HepG2 (cell line): ENCODE data around the gene PC. TPM values are rescaled to one million over a fixed set of nuclear protein-coding genes. Genes with fewer than 3 reads are reported as not detected.
A peak's percentile ranks its signal among the peaks of the same experiment; 100 is the strongest.

Experiments used
- BRCA1 ChIP-seq: sonication (generic); formaldehyde crosslinking; IDR thresholded peaks from 2 replicates; pipeline ENCODE4 v1.4.0; 2020; ENCODE audit warnings: missing genetic modification reagents
- HIC2 ChIP-seq: sonication (generic); formaldehyde crosslinking; IDR thresholded peaks from 2 replicates; pipeline ENCODE4 v1.9.0; 2022; ENCODE audit warnings: low read depth, missing genetic modification reagents
- PHF8 ChIP-seq: sonication (generic); formaldehyde crosslinking; IDR thresholded peaks from 2 replicates; pipeline ENCODE4 v1.5.0; 2020; ENCODE audit warnings: missing genetic modification reagents
- ZBTB39 ChIP-seq: sonication (generic); formaldehyde crosslinking; IDR thresholded peaks from 2 replicates; pipeline ENCODE4 v1.5.0; 2020; ENCODE audit warnings: missing genetic modification reagents
- ZSCAN25 ChIP-seq: sonication (generic); formaldehyde crosslinking; IDR thresholded peaks from 2 replicates; pipeline ENCODE4 v1.8.0; 2022; ENCODE audit warnings: mild to moderate bottlenecking, missing genetic modification reagents
- polyA plus RNA-seq, 8 experiments: library from polyadenylated mRNA; depleted of rRNA in 3 of 8; stranded (reverse) in 7 of 8; unstranded in 1 of 8; fragments of >200 nt; fragmentation: Illumina TruSeq in 4 of 8; extraction: Trizol in 4 of 8; gene quantifications; 2 replicates each; pipeline versions ENCODE4 v1.2.1 to v1.2.3, GENCODE V29; 2011 to 2016; ENCODE audit warnings: low read depth in 4 of 8, missing spikeins in 1 of 8, mixed read lengths in 1 of 8; ENCODE audit not compliant: insufficient read depth in 1 of 8
- total RNA-seq, 5 experiments: library from RNA; depleted of rRNA; stranded (reverse); fragments of >200 nt; fragmentation: Illumina TruSeq; extraction: Trizol; gene quantifications; 2 replicates each; pipeline ENCODE4 v1.2.3, GENCODE V29; 2016; ENCODE audit warnings: low read depth in 1 of 5
- TF ChIP-seq, protein P1 (sequence below): sonication (generic); formaldehyde crosslinking; IDR thresholded peaks from 2 replicates; pipeline ENCODE4 v1.8.1; 2022; ENCODE audit warnings: low read depth, mild to moderate bottlenecking, missing genetic modification reagents
- TF ChIP-seq, protein P2 (sequence below): sonication (generic); formaldehyde crosslinking; IDR thresholded peaks from 2 replicates; pipeline ENCODE4 v1.4.0; 2020; ENCODE audit warnings: missing genetic modification reagents, borderline replicate concordance
- TF ChIP-seq, protein P3 (sequence below): conservative IDR thresholded peaks from 2 replicates; pipeline ENCODE4 v1.6.1; 2018; ENCODE audit warnings: missing genetic modification reagents
- TF ChIP-seq, protein P4 (sequence below): IDR thresholded peaks from 2 replicates; pipeline ENCODE4 v1.6.1; 2018; ENCODE audit warnings: missing genetic modification reagents, mild to moderate bottlenecking, missing compliant biosample characterization
- TF ChIP-seq, protein P5 (sequence below): sonication (generic); formaldehyde crosslinking; IDR thresholded peaks from 2 replicates; pipeline ENCODE4 v1.5.0; 2020; ENCODE audit warnings: mild to moderate bottlenecking, missing genetic modification reagents, moderate library complexity
- TF ChIP-seq, protein P6 (sequence below): sonication (generic); formaldehyde crosslinking; IDR thresholded peaks from 2 replicates; pipeline ENCODE4 v1.5.0; 2020; ENCODE audit warnings: mild to moderate bottlenecking, missing genetic modification reagents

The PC gene
- total and polyA plus RNA-seq, 2 of the 13 experiments (the other 11 are each of a cell fraction or from before 2014, with no cell fraction given) = 29.0 to 39.0 TPM

DNA sequence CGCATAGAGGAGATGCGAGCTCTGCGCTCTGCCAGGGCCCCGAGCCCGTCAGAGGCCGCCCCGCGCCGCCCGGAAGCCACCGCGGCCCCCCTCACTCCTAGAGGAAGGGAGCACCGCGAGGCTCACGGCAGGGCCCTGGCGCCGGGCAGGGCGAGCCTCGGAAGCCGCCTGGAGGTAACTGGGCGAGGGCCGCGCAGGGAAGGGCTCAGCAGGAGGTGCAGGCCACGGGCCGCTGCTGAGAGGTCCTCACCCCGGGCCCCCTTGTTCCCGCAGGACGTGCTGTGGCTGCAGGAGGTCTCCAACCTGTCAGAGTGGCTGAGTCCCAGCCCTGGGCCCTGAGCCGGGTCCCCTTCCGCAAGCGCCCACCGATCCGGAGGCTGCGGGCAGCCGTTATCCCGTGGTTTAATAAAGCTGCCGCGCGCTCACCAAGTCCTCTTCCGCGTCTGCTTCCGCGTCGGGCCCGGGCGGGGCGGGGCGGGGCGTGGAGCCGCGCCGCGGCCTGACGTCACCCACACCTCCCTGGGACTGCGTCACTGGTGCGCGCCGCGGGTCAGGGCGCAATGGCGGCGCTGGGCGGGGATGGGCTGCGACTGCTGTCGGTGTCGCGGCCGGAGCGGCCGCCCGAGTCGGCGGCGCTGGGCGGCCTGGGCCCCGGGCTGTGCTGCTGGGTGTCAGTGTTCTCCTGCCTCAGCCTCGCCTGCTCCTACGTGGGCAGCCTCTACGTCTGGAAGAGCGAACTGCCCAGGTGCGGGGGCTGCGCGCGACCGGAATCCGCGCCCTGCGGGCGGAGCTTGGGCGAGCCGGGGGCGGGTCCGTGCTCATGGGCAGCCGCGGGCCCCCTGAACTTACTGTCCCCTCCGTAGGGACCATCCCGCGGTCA is 115.0 kb downstream of the PC start, which contains the start of gene RCE1 (continued):
- no peak for TF ChIP-seq ZBTB39 (CRISPR knock-in tag)
- no peak for TF ChIP-seq HIC2 (CRISPR knock-in tag)
- TF ChIP-seq, protein P1, sequence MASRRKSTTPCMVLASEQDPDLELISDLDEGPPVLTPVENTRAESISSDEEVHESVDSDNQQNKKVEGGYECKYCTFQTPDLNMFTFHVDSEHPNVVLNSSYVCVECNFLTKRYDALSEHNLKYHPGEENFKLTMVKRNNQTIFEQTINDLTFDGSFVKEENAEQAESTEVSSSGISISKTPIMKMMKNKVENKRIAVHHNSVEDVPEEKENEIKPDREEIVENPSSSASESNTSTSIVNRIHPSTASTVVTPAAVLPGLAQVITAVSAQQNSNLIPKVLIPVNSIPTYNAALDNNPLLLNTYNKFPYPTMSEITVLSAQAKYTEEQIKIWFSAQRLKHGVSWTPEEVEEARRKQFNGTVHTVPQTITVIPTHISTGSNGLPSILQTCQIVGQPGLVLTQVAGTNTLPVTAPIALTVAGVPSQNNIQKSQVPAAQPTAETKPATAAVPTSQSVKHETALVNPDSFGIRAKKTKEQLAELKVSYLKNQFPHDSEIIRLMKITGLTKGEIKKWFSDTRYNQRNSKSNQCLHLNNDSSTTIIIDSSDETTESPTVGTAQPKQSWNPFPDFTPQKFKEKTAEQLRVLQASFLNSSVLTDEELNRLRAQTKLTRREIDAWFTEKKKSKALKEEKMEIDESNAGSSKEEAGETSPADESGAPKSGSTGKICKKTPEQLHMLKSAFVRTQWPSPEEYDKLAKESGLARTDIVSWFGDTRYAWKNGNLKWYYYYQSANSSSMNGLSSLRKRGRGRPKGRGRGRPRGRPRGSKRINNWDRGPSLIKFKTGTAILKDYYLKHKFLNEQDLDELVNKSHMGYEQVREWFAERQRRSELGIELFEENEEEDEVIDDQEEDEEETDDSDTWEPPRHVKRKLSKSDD (CRISPR knock-in tag) = peak; percentile 98
- no peak for TF ChIP-seq BRCA1
- TF ChIP-seq, protein P2, sequence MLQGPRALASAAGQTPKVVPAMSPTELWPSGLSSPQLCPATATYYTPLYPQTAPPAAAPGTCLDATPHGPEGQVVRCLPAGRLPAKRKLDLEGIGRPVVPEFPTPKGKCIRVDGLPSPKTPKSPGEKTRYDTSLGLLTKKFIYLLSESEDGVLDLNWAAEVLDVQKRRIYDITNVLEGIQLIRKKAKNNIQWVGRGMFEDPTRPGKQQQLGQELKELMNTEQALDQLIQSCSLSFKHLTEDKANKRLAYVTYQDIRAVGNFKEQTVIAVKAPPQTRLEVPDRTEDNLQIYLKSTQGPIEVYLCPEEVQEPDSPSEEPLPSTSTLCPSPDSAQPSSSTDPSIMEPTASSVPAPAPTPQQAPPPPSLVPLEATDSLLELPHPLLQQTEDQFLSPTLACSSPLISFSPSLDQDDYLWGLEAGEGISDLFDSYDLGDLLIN (CRISPR knock-in tag) = peak; percentile 67; the same call in 1 of the 2 replicates
- peak; percentile 94 for TF ChIP-seq PHF8 (CRISPR knock-in tag)
- no peak for TF ChIP-seq ZSCAN25 (CRISPR knock-in tag)
- TF ChIP-seq, protein P3, sequence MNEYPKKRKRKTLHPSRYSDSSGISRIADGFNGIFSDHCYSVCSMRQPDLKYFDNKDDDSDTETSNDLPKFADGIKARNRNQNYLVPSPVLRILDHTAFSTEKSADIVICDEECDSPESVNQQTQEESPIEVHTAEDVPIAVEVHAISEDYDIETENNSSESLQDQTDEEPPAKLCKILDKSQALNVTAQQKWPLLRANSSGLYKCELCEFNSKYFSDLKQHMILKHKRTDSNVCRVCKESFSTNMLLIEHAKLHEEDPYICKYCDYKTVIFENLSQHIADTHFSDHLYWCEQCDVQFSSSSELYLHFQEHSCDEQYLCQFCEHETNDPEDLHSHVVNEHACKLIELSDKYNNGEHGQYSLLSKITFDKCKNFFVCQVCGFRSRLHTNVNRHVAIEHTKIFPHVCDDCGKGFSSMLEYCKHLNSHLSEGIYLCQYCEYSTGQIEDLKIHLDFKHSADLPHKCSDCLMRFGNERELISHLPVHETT (CRISPR knock-in tag) = no peak; the same call in 1 of the 2 replicates
- TF ChIP-seq, protein P4, sequence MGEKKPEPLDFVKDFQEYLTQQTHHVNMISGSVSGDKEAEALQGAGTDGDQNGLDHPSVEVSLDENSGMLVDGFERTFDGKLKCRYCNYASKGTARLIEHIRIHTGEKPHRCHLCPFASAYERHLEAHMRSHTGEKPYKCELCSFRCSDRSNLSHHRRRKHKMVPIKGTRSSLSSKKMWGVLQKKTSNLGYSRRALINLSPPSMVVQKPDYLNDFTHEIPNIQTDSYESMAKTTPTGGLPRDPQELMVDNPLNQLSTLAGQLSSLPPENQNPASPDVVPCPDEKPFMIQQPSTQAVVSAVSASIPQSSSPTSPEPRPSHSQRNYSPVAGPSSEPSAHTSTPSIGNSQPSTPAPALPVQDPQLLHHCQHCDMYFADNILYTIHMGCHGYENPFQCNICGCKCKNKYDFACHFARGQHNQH (CRISPR knock-in tag) = no peak
- TF ChIP-seq, protein P5, sequence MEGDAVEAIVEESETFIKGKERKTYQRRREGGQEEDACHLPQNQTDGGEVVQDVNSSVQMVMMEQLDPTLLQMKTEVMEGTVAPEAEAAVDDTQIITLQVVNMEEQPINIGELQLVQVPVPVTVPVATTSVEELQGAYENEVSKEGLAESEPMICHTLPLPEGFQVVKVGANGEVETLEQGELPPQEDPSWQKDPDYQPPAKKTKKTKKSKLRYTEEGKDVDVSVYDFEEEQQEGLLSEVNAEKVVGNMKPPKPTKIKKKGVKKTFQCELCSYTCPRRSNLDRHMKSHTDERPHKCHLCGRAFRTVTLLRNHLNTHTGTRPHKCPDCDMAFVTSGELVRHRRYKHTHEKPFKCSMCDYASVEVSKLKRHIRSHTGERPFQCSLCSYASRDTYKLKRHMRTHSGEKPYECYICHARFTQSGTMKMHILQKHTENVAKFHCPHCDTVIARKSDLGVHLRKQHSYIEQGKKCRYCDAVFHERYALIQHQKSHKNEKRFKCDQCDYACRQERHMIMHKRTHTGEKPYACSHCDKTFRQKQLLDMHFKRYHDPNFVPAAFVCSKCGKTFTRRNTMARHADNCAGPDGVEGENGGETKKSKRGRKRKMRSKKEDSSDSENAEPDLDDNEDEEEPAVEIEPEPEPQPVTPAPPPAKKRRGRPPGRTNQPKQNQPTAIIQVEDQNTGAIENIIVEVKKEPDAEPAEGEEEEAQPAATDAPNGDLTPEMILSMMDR (CRISPR knock-in tag) = no peak
- TF ChIP-seq, protein P6, sequence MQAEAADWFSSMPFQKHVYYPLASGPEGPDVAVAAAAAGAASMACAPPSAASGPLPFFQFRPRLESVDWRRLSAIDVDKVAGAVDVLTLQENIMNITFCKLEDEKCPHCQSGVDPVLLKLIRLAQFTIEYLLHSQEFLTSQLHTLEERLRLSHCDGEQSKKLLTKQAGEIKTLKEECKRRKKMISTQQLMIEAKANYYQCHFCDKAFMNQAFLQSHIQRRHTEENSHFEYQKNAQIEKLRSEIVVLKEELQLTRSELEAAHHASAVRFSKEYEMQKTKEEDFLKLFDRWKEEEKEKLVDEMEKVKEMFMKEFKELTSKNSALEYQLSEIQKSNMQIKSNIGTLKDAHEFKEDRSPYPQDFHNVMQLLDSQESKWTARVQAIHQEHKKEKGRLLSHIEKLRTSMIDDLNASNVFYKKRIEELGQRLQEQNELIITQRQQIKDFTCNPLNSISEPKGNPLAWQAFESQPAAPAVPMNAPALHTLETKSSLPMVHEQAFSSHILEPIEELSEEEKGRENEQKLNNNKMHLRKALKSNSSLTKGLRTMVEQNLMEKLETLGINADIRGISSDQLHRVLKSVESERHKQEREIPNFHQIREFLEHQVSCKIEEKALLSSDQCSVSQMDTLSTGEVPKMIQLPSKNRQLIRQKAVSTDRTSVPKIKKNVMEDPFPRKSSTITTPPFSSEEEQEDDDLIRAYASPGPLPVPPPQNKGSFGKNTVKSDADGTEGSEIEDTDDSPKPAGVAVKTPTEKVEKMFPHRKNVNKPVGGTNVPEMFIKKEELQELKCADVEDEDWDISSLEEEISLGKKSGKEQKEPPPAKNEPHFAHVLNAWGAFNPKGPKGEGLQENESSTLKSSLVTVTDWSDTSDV (CRISPR knock-in tag) = no peak
